WI38 (cell line): Measurements from ENCODE around the gene CCDC183.

ENCODE experiments used
- H3K4me3 ChIP-seq: 2 replicates; pipeline ENCODE4 v1.5.1; 2011; ENCODE audit warnings: low read depth, mild to moderate bottlenecking, control low read depth, low read length
- TF ChIP-seq, protein P1 (sequence below): IDR thresholded peaks from 2 replicates; pipeline ENCODE4 v1.5.1; 2012; ENCODE audit warnings: low read depth, mild to moderate bottlenecking, control low read depth, low read length

The CCDC183 gene

DNA sequence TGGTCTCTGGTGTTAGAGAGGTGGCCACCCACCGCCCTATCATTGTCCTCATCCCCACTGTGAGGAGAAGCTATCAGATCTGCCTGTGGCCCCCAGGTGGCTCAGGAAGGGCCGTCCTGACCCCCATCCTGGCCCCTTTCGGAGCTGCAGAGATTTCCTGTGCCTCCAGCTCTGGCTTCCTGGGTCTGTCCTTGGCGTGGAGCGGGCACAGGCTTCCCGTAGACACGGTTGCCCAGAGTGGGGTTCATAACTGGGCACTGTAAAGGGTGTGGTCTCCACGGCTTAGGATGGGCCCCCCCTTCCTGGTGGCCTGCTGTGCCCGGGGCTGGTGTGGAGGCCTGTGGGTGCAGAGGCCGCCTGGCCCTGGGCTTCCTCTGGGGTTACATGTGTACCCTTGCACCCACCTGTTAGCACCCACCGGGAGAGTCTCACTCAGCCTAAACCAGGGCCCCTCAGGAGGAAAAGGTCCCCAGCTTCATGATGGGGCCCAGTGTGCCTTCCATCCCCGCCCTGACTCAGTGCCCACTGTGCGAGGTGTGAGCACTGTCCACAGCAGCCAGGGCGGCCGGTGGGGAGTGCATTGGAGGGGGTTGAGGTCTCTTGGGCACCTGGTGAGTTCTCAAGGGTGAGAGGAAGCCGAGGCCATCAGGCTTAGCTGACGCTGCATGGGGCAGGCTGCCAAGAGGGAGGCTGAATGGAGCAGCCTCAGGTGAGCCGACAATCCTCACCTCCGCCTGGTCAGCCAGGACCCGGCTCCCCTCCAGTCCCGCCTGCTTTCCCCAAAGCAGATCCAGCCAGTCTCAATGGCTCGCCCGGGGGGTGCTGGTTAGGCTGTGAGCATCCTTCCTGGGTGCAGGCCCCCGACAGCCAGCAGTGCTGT is 30.8 kb downstream of the CCDC183 start:
- TF ChIP-seq, protein P1, sequence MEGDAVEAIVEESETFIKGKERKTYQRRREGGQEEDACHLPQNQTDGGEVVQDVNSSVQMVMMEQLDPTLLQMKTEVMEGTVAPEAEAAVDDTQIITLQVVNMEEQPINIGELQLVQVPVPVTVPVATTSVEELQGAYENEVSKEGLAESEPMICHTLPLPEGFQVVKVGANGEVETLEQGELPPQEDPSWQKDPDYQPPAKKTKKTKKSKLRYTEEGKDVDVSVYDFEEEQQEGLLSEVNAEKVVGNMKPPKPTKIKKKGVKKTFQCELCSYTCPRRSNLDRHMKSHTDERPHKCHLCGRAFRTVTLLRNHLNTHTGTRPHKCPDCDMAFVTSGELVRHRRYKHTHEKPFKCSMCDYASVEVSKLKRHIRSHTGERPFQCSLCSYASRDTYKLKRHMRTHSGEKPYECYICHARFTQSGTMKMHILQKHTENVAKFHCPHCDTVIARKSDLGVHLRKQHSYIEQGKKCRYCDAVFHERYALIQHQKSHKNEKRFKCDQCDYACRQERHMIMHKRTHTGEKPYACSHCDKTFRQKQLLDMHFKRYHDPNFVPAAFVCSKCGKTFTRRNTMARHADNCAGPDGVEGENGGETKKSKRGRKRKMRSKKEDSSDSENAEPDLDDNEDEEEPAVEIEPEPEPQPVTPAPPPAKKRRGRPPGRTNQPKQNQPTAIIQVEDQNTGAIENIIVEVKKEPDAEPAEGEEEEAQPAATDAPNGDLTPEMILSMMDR, result no peak
- no peak overlapping the region for H3K4me3 ChIP-seq

- TF ChIP-seq, protein P1, result no peak
- H3K4me3 ChIP-seq, result no peak overlapping the region
Observed at GRCh38 chr9:136827794-136828473, 31.8 kb downstream of the CCDC183 start.

DNA sequence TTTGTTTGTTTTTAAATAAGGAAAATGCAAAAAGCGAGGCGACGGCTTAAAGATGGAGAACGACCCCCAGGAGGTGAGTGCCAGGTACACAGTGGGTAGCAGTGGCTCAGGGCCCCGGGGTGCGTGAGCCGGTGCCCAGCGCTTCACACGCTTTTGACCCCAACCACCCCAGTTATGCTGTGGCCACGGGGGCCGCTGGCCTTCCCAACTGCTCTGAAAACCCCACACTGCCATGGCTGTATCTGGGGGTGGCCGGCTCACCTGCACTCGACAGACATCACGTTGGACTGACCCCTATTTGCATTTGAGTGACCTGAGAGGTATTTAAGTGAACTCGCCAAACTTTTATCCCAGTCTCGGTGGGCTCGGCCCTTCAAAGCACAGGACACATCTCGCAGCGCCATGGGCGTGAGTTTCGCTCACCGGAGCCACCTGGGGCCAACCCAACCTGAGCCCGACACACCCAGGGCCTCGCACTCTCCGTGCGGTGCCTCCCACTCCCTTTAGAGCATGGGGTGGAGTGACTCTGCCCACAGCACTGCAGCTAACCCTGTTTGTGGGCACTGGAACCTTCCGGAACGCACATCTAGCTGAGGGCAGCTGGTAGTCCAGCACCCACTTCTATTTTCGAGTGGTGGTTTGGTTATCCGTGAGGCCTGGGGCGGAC is 32.5 kb downstream of the CCDC183 start:
- H3K4me3 ChIP-seq, result no peak overlapping the region
- TF ChIP-seq, protein P1, result no peak

DNA sequence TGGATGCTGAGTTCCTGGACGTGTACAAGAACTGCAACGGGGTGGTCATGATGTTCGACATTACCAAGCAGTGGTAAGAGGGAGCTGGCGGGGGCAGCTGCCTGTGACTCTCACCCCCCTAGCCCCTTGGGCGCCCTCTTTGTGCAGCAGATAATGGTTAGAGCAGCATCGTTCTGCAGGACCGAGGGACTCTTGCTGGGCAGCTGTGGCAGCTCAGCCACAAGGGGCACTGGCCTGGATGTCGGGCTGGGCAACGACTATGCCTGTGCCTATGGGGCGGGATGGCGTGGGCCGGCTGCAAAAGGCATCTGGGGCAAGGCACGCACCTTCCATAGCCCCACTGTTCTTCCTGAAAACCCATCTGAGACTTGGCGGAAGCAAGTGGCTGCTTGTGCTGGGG is 33.3 kb downstream of the CCDC183 start:
- TF ChIP-seq, protein P1, result no peak
- no peak overlapping the region for H3K4me3 ChIP-seq

- no peak overlapping the region for H3K4me3 ChIP-seq
- TF ChIP-seq, protein P1, result no peak
Observed at GRCh38 chr9:136829981-136830885, 34.1 kb downstream of the CCDC183 start.

- TF ChIP-seq, protein P1, result no peak
- no peak overlapping the region for H3K4me3 ChIP-seq
Observed at GRCh38 chr9:136831002-136831719, 35.0 kb downstream of the CCDC183 start.
